GM23248 (cell line): ENCODE results near the gene COX5B. TPM values are rescaled to one million over a fixed set of nuclear protein-coding genes. Genes with fewer than 3 reads are reported as not detected.
"Not testable (repeated sequence)": the region's sequence is repeated elsewhere in the genome, so short reads cannot be mapped to it uniquely, and the experiment has no call there.

ENCODE experiments used
- DNase-seq: peaks from one replicate; pipeline ENCODE4 v3.0.0-alpha.2; 2015
- H2AFZ ChIP-seq: fragments of 200-600 bp; sonication (generic); 2 replicates; pipeline ENCODE4 v1.6.1; 2016; ENCODE audit warnings: antibody characterized with exemption
- H3F3A ChIP-seq: fragments of 200-600 bp; sonication (generic); 2 replicates; pipeline ENCODE4 v1.6.1; 2016; ENCODE audit warnings: mild to moderate bottlenecking, antibody characterized with exemption, mixed run types; ENCODE audit not compliant: insufficient read depth
- H3K27ac ChIP-seq: fragments of 200-600 bp; sonication (generic); 2 replicates; pipeline ENCODE4 v1.5.1; 2016; ENCODE audit warnings: mild to moderate bottlenecking
- H3K27me3 ChIP-seq: fragments of 200-600 bp; sonication (generic); replicated peaks from 2 replicates; pipeline ENCODE4 v1.6.1; 2016; ENCODE audit warnings: mild to moderate bottlenecking; ENCODE audit not compliant: insufficient read depth
- H3K36me3 ChIP-seq: fragments of 200-600 bp; sonication (generic); 2 replicates; pipeline ENCODE4 v1.6.1; 2016; ENCODE audit warnings: low read depth, mild to moderate bottlenecking
- H3K4me1 ChIP-seq: fragments of 200-600 bp; sonication (generic); 2 replicates; pipeline ENCODE4 v1.6.1; 2016; ENCODE audit warnings: mild to moderate bottlenecking; ENCODE audit not compliant: insufficient read depth
- H3K4me2 ChIP-seq: fragments of 200-600 bp; sonication (generic); one replicate; pipeline ENCODE4 v1.6.1; 2016; ENCODE audit warnings: mild to moderate bottlenecking; ENCODE audit not compliant: unreplicated experiment
- H3K4me3 ChIP-seq: fragments of 200-600 bp; sonication (generic); 2 replicates; pipeline ENCODE4 v1.5.1; 2016; ENCODE audit warnings: mild to moderate bottlenecking
- H3K79me2 ChIP-seq: fragments of 200-600 bp; sonication (generic); 2 replicates; pipeline ENCODE4 v1.6.1; 2016; ENCODE audit warnings: mild to moderate bottlenecking; ENCODE audit not compliant: insufficient read depth
- H3K9ac ChIP-seq: fragments of 200-600 bp; sonication (generic); 2 replicates; pipeline ENCODE4 v1.6.1; 2016; ENCODE audit warnings: mild to moderate bottlenecking
- H3K9me2 ChIP-seq: fragments of 200-600 bp; sonication (generic); 2 replicates; pipeline ENCODE4 v1.6.1; 2016; ENCODE audit warnings: mixed run types, mild to moderate bottlenecking, moderate library complexity; ENCODE audit not compliant: insufficient read depth
- H3K9me3 ChIP-seq: fragments of 200-600 bp; sonication (generic); one replicate; pipeline ENCODE4 v1.6.1; 2017; ENCODE audit warnings: low read depth
- H4K20me1 ChIP-seq: fragments of 200-600 bp; sonication (generic); 2 replicates; pipeline ENCODE4 v1.6.0; 2016; ENCODE audit not compliant: insufficient read depth
- EZH2 ChIP-seq: fragments of 200-600 bp; sonication (generic); IDR thresholded peaks from 2 replicates; pipeline ENCODE4 v1.6.1; 2018; ENCODE audit warnings: antibody characterized with exemption, mild to moderate bottlenecking; ENCODE audit not compliant: insufficient read depth, poor library complexity, severe bottlenecking
- EZH2phosphoT487 ChIP-seq: fragments of 200-600 bp; sonication (generic); IDR thresholded peaks from 2 replicates; pipeline ENCODE4 v1.6.1; 2018; ENCODE audit warnings: antibody characterized with exemption, moderate library complexity, mild to moderate bottlenecking, low read depth; ENCODE audit not compliant: insufficient read depth
- WGBS, 2 experiments: methylation state at CpG; one replicate each; pipeline ENCODE4 v1.1.6; 2015 to 2017; ENCODE audit warnings: low lambda C conversion rate in 2 of 2, low coverage in 1 of 2; ENCODE audit errors: missing lambda C conversion rate in 2 of 2; 5-methylcytosine and 5-hydroxymethylcytosine counted together
- in situ Hi-C: fragments of 300-500 bp; cut with MboI; formaldehyde crosslinking; loops from 2 replicates; pipeline ENCODE4 v1.15.0; 2020
- polyA plus RNA-seq: library from polyadenylated mRNA; unstranded; fragments of >200 nt; fragmentation: Nextera tagmentation; extraction: Ambion mirVana; gene quantifications from 2 replicates; pipeline ENCODE4 v1.2.1, GENCODE V29; 2016
- total RNA-seq: library from RNA; depleted of rRNA; stranded (reverse); fragments of >200 nt; shearing (Covaris generic); gene quantifications from 2 replicates; pipeline ENCODE4 v1.2.3, GENCODE V29; 2014

COX5B gene
- total and polyA plus RNA-seq, 2 experiments from 2014 or later, result 211 to 315 TPM

DNA sequence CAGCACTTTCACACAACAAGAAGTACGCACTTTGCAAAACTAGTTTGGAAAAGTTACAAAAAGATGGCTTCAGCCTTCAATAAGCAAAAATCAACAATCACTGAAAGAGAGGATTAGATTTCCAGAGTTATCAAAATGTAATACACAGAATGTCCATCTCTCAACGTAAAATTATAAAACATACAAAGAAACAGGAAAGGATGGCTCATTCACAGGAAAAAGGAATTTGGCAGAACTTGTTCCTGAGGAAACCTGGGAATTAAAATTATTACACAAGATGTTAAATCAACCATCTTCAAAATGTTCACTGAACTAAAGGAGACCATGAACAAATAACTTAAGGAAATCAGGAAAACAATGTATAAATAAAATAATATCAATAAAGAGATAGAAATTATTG, 31.6 kb downstream of the COX5B start:
- H4K20me1 ChIP-seq, result no peaks in the 10 kb centered on the region
- TF ChIP-seq EZH2 (no peak), EZH2phosphoT487 (no peak)
- no peaks in the 10 kb centered on the region for H3K27me3 ChIP-seq
- H3F3A ChIP-seq, result no peaks in the 10 kb centered on the region
- no peaks in the 10 kb centered on the region for H3K4me1 ChIP-seq
- no peak overlapping the region for H3K27ac ChIP-seq
- no peak overlapping the region for H2AFZ ChIP-seq
- no peak overlapping the region for H3K4me2 ChIP-seq
- no peak overlapping the region for H3K4me3 ChIP-seq
- no peaks in the 10 kb centered on the region for H3K36me3 ChIP-seq
- DNase-seq, result no peak
- in situ Hi-C loops, result no loop called here
- H3K9ac ChIP-seq, result no peak overlapping the region
- no peaks in the 10 kb centered on the region for H3K9me3 ChIP-seq
- no peaks in the 10 kb centered on the region for H3K79me2 ChIP-seq
- 93 to 94% methylated on average over 2 of the region's 2 CpGs for whole genome bisulfite sequencing, 2 experiments
- H3K9me2 ChIP-seq, result no peaks in the 10 kb centered on the region

DNA sequence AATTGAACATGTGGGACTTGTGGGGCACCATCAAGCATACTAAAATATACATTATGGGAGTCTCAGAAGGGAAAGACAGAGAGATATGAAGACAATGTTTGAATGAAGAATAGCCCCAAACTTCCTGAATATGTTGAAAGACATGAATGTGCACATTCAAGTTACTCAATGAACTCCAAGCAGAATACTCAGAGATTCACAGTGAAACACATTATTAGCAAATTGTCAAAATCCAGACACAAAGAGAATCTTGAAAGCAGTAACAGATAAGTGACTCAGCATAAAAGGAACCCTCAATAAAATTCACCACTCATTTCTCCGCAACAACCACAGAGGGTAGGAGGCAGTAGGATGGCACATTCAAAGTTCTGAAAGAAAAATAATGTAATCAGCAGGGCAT, 32.4 kb downstream of the COX5B start:
- Histone ChIP-seq H3K4me3 (no peak overlapping the region), H3K27ac (no peak overlapping the region), H3K4me1 (no peaks in the 10 kb centered on the region), H3K4me2 (no peak overlapping the region), H3K27me3 (no peaks in the 10 kb centered on the region), H3K79me2 (no peaks in the 10 kb centered on the region), H3F3A (no peaks in the 10 kb centered on the region), H3K9me3 (no peaks in the 10 kb centered on the region), H2AFZ (no peak overlapping the region), H3K36me3 (no peaks in the 10 kb centered on the region), H3K9me2 (no peaks in the 10 kb centered on the region), H3K9ac (no peak overlapping the region), H4K20me1 (no peaks in the 10 kb centered on the region)
- TF ChIP-seq EZH2, result no peak
- no peak for TF ChIP-seq EZH2phosphoT487
- in situ Hi-C loops, result no loop called here
- 97 to 100% methylated on average over 1 of the region's 1 CpG for WGBS, 2 experiments
- no peak for DNase-seq

DNA sequence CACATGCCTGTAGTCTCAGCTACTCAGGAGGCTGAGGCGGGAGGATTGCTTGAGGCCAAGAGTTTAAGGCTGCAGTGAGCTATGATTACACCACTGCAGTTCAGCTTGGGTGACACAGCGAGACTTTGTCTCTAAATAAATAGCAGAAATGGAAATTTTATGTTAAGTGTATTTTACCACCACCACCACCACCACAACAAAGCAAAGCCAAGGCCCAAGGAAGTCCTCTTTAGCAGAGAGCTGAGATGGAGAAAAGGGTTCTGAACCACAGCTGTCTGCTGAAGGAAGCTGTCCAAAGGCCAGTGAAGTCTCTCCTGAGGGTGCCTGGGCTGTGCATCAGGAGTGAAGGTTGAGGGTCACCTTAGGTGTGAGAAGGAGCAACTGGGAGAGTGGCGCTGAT, 41.4 kb downstream of the COX5B start:
- H3K79me2 ChIP-seq, H3K27me3 ChIP-seq, H3K9me3 ChIP-seq, H3K9ac ChIP-seq, H3K36me3 ChIP-seq, DNase-seq, H2AFZ ChIP-seq, H3K4me3 ChIP-seq, H4K20me1 ChIP-seq, H3K27ac ChIP-seq, H3K4me1 ChIP-seq, in situ Hi-C loops, H3K9me2 ChIP-seq, H3F3A ChIP-seq, H3K4me2 ChIP-seq: not testable (repeated sequence)
- 87 to 100% methylated on average over 2 of the region's 3 CpGs for WGBS, 2 experiments

DNA sequence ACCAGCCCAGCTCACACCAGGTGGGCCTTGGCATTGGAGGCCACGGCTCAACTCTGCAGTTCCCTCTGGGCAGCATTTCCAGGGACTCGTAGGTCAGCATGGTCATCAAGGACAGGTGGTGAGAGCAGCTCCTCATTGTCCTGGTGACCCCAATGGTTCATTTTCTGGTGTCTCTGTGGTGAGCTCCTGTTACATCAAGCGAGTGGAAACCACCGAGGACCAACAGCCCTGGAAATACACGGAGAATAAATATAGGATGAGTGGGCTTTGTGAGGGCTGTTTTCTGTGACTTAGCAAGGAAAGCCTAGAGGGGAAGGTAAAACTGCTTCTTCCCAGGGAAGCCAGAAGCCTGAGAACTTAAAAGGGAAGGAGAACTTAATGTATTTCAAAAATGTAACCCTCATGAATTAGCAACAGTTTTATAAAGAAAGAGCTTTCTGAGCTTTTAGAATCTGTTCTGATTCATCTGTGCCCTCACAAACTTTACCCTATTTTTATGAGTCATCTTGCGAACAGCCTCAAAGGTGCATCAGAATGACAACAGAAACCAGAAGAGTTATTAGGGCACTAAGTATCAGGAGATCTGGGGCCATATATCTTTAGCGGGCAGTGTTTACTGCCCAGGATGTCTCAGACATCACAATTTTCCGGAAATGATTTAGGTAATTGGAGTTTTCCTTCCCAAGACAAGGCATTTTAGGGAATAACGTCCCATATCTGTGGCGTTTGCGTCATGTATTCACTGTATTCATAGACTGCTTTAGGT, 42.4 kb downstream of the COX5B start:
- 83 to 84% methylated on average over 11 of the region's 11 CpGs for WGBS, 2 experiments
- no peaks in the 10 kb centered on the region for H3K9me3 ChIP-seq
- H3K4me1 ChIP-seq, result no peaks in the 10 kb centered on the region
- H3K79me2 ChIP-seq, result no peaks in the 10 kb centered on the region
- TF ChIP-seq EZH2, result no peak
- no peak for TF ChIP-seq EZH2phosphoT487
- no peaks in the 10 kb centered on the region for H3K27me3 ChIP-seq
- no peak overlapping the region for H3K4me2 ChIP-seq
- H2AFZ ChIP-seq, result no peak overlapping the region
- H3F3A ChIP-seq, result no peaks in the 10 kb centered on the region
- DNase-seq, result no peak
- no peaks in the 10 kb centered on the region for H4K20me1 ChIP-seq
- in situ Hi-C loops, result no loop called here
- H3K4me3 ChIP-seq, result no peak overlapping the region
- H3K27ac ChIP-seq, result no peak overlapping the region
- H3K9ac ChIP-seq, result no peak overlapping the region
- no peaks in the 10 kb centered on the region for H3K36me3 ChIP-seq
- H3K9me2 ChIP-seq, result no peaks in the 10 kb centered on the region

DNA sequence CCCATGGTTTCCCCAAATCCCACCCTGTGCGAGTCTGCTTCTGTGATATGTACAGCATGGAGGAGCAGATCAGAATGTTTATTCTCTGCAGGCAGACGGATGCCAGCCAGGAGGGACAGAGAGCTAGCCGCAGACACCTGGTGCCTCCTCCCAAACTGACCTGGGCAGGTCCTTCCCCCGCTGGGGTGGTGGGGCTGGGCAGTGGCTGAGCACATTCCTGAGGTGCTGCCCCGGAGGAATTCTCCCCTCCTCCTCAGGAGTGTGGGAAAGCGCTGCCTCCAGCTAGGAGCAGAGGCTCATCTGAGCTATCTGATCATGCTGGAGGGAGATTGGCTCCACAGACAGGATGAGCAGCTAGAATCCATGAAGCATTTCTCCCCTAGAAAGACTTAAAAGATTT, 45.3 kb downstream of the COX5B start:
- Histone ChIP-seq H2AFZ (no peak overlapping the region), H3K4me1 (no peaks in the 10 kb centered on the region), H3K9me2 (no peaks in the 10 kb centered on the region), H3F3A (no peaks in the 10 kb centered on the region), H3K4me3 (no peak overlapping the region), H3K9me3 (no peaks in the 10 kb centered on the region), H3K27ac (no peak overlapping the region), H3K79me2 (no peaks in the 10 kb centered on the region), H3K36me3 (no peaks in the 10 kb centered on the region), H3K4me2 (no peak overlapping the region), H3K9ac (no peak overlapping the region), H4K20me1 (no peaks in the 10 kb centered on the region), H3K27me3 (no peaks in the 10 kb centered on the region)
- 33 to 34% methylated on average over 6 of the region's 6 CpGs for WGBS, 2 experiments
- TF ChIP-seq EZH2phosphoT487 (no peak), EZH2 (no peak)
- no peak for DNase-seq
- in situ Hi-C loops, result loop anchor here (10.0 kb wide), 1 partner anchor 96 kb away; no protein-coding TSS in a partner anchor
